Trophoblast cell (in vitro differentiated cells and primary cell): ENCODE data around the gene PLEKHO1.
A peak's percentile ranks its signal among the peaks of the same experiment; 100 is the strongest.

Experiments used
- DNase-seq, 2 donors: peaks; one replicate each; pipeline ENCODE4 v3.0.0-alpha.2; 2016
- H2AFZ ChIP-seq: 2 replicates; pipeline ENCODE4 v1.6.1; 2013; ENCODE audit warnings: low read length, moderate library complexity, mild to moderate bottlenecking; ENCODE audit not compliant: insufficient read depth, poor library complexity
- H2AK5ac ChIP-seq: 2 replicates; pipeline ENCODE4 v1.6.1; 2013; ENCODE audit warnings: mild to moderate bottlenecking, low read length
- H2BK120ac ChIP-seq: 2 replicates; pipeline ENCODE4 v1.6.1; 2013; ENCODE audit warnings: low read length, mild to moderate bottlenecking, moderate library complexity; ENCODE audit not compliant: insufficient read depth, poor library complexity
- H2BK12ac ChIP-seq: 2 replicates; pipeline ENCODE4 v1.6.1; 2013; ENCODE audit warnings: mild to moderate bottlenecking, low read length, moderate library complexity
- H2BK5ac ChIP-seq: 2 replicates; pipeline ENCODE4 v1.6.1; 2013; ENCODE audit warnings: low read length, low read depth, moderate library complexity, mild to moderate bottlenecking; ENCODE audit not compliant: poor library complexity
- H3K14ac ChIP-seq: 2 replicates; pipeline ENCODE4 v1.6.1; 2013; ENCODE audit warnings: mild to moderate bottlenecking, low read length
- H3K18ac ChIP-seq: 2 replicates; pipeline ENCODE4 v1.6.1; 2013; ENCODE audit warnings: mild to moderate bottlenecking, low read length
- H3K23ac ChIP-seq: 2 replicates; pipeline ENCODE4 v1.6.1; 2013; ENCODE audit warnings: low read length
- H3K27ac ChIP-seq: 2 replicates; pipeline ENCODE4 v1.5.1; 2013; ENCODE audit warnings: low read depth, mild to moderate bottlenecking, inconsistent platforms, low read length, moderate library complexity
- H3K27me3 ChIP-seq: 2 replicates; pipeline ENCODE4 v1.6.1; 2013; ENCODE audit warnings: inconsistent platforms, mild to moderate bottlenecking, low read length, moderate library complexity; ENCODE audit not compliant: insufficient read depth
- H3K36me3 ChIP-seq, 2 experiments: 1 replicate in 1 of 2; 2 replicates in 1 of 2; pipeline ENCODE4 v1.6.1; 2013; ENCODE audit warnings: low read length in 2 of 2, mild to moderate bottlenecking in 2 of 2, moderate library complexity in 1 of 2; ENCODE audit not compliant: insufficient read depth in 2 of 2, control insufficient read depth in 1 of 2
- H3K4ac ChIP-seq: 2 replicates; pipeline ENCODE4 v1.6.1; 2013; ENCODE audit warnings: low read depth, mild to moderate bottlenecking, low read length, moderate library complexity
- H3K4me1 ChIP-seq, 2 experiments: 1 replicate in 1 of 2; 2 replicates in 1 of 2; pipeline ENCODE4 v1.6.1; 2013; ENCODE audit warnings: low read length in 2 of 2, mild to moderate bottlenecking in 2 of 2, moderate library complexity in 1 of 2; ENCODE audit not compliant: insufficient read depth in 2 of 2, control insufficient read depth in 1 of 2
- H3K4me2 ChIP-seq: 2 replicates; pipeline ENCODE4 v1.6.1; 2013; ENCODE audit warnings: inconsistent platforms, mild to moderate bottlenecking, low read length, moderate library complexity
- H3K4me3 ChIP-seq: 2 replicates; pipeline ENCODE4 v1.5.1; 2013; ENCODE audit warnings: mild to moderate bottlenecking, low read depth, low read length, inconsistent platforms
- H3K79me1 ChIP-seq: one replicate; pipeline ENCODE4 v1.6.1; 2013; ENCODE audit warnings: low read length
- H3K79me2 ChIP-seq: 2 replicates; pipeline ENCODE4 v1.6.1; 2013; ENCODE audit warnings: low read length, mild to moderate bottlenecking; ENCODE audit not compliant: control insufficient read depth, insufficient read depth, poor library complexity
- H3K9ac ChIP-seq: 2 replicates; pipeline ENCODE4 v1.6.1; 2013; ENCODE audit warnings: mild to moderate bottlenecking, low read length
- H3K9me3 ChIP-seq: 2 replicates; pipeline ENCODE4 v1.6.1; 2013; ENCODE audit warnings: low read depth, mild to moderate bottlenecking, control low read depth, inconsistent platforms, low read length; ENCODE audit not compliant: insufficient read depth
- H4K12ac ChIP-seq: 2 replicates; pipeline ENCODE4 v1.6.1; 2013; ENCODE audit warnings: low read depth, mild to moderate bottlenecking, low read length, moderate library complexity
- H4K8ac ChIP-seq: 2 replicates; pipeline ENCODE4 v1.6.1; 2013; ENCODE audit warnings: low read depth, mild to moderate bottlenecking, low read length, moderate library complexity
- H4K91ac ChIP-seq: one replicate; pipeline ENCODE4 v1.6.1; 2013; ENCODE audit warnings: low read depth, mild to moderate bottlenecking, low read length, moderate library complexity
- WGBS: extraction: QIAGEN DNeasy Blood & Tissue Kit; methylation state at CpG from one replicate; pipeline ENCODE4 v1.1.7; 2013; ENCODE audit warnings: missing lambda C conversion rate; ENCODE audit not compliant: insufficient read length, insufficient coverage; ENCODE audit errors: extremely low coverage; 5-methylcytosine and 5-hydroxymethylcytosine counted together

Gene PLEKHO1

DNA sequence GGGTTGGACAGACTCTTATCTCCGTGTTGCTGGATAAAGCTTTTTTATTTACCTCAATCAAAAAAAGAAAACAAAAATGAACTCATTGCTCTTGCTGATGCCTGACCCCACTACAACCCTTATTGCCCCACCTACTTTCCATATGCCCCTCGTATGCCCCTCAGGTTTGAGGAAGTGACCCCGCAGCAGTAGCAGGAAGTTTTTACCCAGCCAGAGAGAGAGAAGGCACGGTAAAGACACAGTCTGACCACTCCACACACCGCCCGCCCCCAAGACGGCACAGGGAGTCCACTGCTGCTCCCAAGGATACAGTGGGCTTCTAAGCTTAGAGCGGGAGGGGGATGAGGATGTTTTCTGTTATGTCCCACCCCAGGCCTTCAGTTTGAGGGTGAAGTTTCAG, 9.8 kb downstream of the PLEKHO1 start:
- H3K4ac ChIP-seq: no peak overlapping the region
- no peak for DNase-seq
- H4K91ac ChIP-seq: no peak overlapping the region
- peaks cover 24 to 28% of the 10 kb centered on the region in 2 experiments for H3K4me1 ChIP-seq
- H3K18ac ChIP-seq: no peak overlapping the region
- H2AK5ac ChIP-seq: no peak overlapping the region
- no peak overlapping the region for H3K9ac ChIP-seq
- peaks cover 2% of the 10 kb centered on the region for H3K79me2 ChIP-seq
- no peaks in the 10 kb centered on the region for H3K9me3 ChIP-seq
- no peak overlapping the region for H2BK12ac ChIP-seq
- H3K36me3 ChIP-seq: peaks cover 37 to 51% of the 10 kb centered on the region in 2 experiments
- H3K27me3 ChIP-seq: no peaks in the 10 kb centered on the region
- no peak overlapping the region for H3K23ac ChIP-seq
- no peak overlapping the region for H3K14ac ChIP-seq
- H3K27ac ChIP-seq: no peak overlapping the region
- H4K12ac ChIP-seq: no peak overlapping the region
- H3K79me1 ChIP-seq: peaks cover 17% of the 10 kb centered on the region
- WGBS: no CpG with 5 or more reads among the region's 8 CpGs
- no peak overlapping the region for H2BK120ac ChIP-seq
- H3K4me2 ChIP-seq: no peak overlapping the region
- H2BK5ac ChIP-seq: no peak overlapping the region
- H4K8ac ChIP-seq: no peak overlapping the region
- no peak overlapping the region for H3K4me3 ChIP-seq
- H2AFZ ChIP-seq: no peak overlapping the region

DNA sequence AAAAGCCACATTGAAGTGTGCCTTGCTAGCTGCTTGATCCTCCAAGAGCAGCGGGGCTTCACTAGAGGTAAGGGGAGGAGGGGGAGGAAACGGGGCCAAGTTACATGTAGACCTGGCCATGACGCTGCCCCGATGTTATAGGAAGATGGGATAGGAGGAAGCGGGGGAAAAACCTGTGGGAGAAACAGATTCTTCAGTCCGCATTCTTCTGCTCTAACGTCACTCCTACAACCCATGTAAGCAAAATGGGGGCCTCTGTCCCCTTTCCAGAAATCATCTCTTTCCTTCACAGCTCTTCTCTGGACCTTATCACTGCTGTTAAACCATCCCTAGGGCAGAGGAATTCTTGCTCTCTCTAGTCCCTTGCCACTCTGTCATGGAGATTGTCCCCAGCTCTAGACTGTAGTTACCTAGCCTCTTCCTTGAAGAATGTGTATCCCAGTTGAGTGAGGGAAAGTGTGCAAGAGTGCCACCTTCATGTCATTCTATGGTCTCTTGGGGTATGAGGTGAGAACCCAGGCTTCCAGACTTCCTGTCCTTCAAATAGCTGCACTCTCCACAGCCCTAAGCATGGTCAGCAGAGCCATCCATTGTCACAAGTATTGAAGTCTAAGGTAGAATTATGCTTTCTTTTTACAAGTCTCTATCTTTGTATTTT, 11.4 kb downstream of the PLEKHO1 start:
- H2BK5ac ChIP-seq: no peak overlapping the region
- DNase-seq: no peak
- no peak overlapping the region for H3K27ac ChIP-seq
- H2BK12ac ChIP-seq: no peak overlapping the region
- H3K27me3 ChIP-seq: no peaks in the 10 kb centered on the region
- no peak overlapping the region for H2AFZ ChIP-seq
- H3K9ac ChIP-seq: no peak overlapping the region
- no peak overlapping the region for H3K23ac ChIP-seq
- peaks cover 2% of the 10 kb centered on the region for H3K79me2 ChIP-seq
- no peak overlapping the region for H3K4me2 ChIP-seq
- H3K4ac ChIP-seq: no peak overlapping the region
- no peak overlapping the region for H2AK5ac ChIP-seq
- no peak overlapping the region for H3K18ac ChIP-seq
- H3K4me3 ChIP-seq: no peak overlapping the region
- no peak overlapping the region for H4K12ac ChIP-seq
- H3K79me1 ChIP-seq: peaks cover 17% of the 10 kb centered on the region
- H3K36me3 ChIP-seq: peaks cover 29 to 36% of the 10 kb centered on the region in 2 experiments
- peaks cover 21 to 28% of the 10 kb centered on the region in 2 experiments for H3K4me1 ChIP-seq
- no peak overlapping the region for H4K8ac ChIP-seq
- H3K14ac ChIP-seq: no peak overlapping the region
- H4K91ac ChIP-seq: no peak overlapping the region
- no CpG with 5 or more reads among the region's 7 CpGs for WGBS
- no peak overlapping the region for H2BK120ac ChIP-seq
- no peaks in the 10 kb centered on the region for H3K9me3 ChIP-seq

DNA sequence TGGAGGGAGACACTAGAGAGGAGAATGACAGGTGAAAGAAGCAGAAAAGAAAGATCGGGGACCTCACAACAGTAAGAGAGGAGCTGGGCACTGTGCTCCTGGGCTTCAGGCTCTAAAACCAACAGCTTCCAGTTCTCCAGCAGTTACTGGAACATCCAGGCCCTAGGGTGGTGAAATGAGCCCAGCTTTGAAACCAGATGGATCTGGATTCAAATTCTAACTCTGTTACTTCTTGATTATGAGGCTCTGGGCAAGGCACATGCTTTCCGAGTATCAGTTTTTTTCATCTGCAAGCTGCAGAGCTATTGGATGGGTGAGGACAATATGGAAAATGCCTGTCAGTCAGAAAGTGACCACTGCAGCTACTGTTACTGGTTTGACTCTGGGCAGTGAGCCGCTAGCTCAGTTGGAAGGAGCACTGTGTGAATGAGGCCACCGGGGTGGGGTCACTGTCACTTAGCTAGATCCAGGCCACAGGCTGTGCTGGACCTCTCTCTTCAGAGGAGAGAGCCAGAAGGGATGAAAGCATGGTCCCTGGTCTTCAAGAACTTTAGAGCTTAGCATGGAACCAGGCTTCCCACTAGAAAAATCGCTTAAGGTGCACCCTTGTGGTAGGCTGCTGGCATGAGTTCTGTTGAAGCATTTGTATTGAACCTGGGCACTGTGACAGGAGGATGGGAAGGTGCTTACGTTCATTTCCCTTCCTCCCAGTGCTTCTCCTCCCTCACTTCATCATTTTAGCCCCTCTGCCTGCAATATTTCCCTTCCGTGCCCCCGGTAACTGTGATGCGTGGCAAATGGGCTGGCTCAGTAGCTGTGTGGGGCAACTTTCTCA, 12.2 kb downstream of the PLEKHO1 start:
- no peak overlapping the region for H3K4ac ChIP-seq
- no peaks in the 10 kb centered on the region for H3K27me3 ChIP-seq
- H2AFZ ChIP-seq: no peak overlapping the region
- no CpG with 5 or more reads among the region's 9 CpGs for WGBS
- H4K8ac ChIP-seq: peak overlapping the region; percentile 35
- no peaks in the 10 kb centered on the region for H3K9me3 ChIP-seq
- peak overlapping the region; percentile 55 for H2BK12ac ChIP-seq
- H4K12ac ChIP-seq: peak overlapping the region; percentile 15
- DNase-seq: no peak
- H3K79me2 ChIP-seq: peaks cover 2% of the 10 kb centered on the region
- no peak overlapping the region for H3K4me3 ChIP-seq
- H3K18ac ChIP-seq: peak overlapping the region; percentile 49
- H2BK5ac ChIP-seq: peak overlapping the region; percentile 75
- peaks cover 21 to 28% of the 10 kb centered on the region in 2 experiments for H3K4me1 ChIP-seq
- H3K4me2 ChIP-seq: peak overlapping the region; percentile 59
- H2BK120ac ChIP-seq: peak overlapping the region; percentile 67
- H3K36me3 ChIP-seq: peaks cover 25 to 31% of the 10 kb centered on the region in 2 experiments
- H3K23ac ChIP-seq: no peak overlapping the region
- peaks cover 17% of the 10 kb centered on the region for H3K79me1 ChIP-seq
- H4K91ac ChIP-seq: peak overlapping the region; percentile 95
- H3K9ac ChIP-seq: peak overlapping the region; percentile 29
- peak overlapping the region; percentile 78 for H3K14ac ChIP-seq
- peak overlapping the region; percentile 94 for H3K27ac ChIP-seq
- H2AK5ac ChIP-seq: no peak overlapping the region

DNA sequence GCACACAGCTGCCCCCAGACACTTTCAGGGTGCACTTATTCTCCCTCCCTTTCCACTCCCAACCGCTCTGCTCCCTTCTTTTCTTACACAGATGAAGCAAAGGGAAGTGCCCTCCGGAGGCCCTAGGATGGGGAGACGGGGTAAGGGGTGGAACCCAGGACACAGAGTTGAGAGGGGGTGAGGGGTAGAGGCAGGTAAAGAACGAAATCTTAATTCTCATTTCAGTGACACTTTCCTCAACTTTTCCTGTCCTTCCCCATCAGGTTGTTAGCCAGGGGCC, 12.8 kb downstream of the PLEKHO1 start:
- Histone ChIP-seq H3K79me1 (peaks cover 17% of the 10 kb centered on the region), H3K18ac (peak overlapping the region; percentile 49), H3K9ac (peak overlapping the region; percentile 29), H2BK120ac (peak overlapping the region; percentile 67), H3K27me3 (no peaks in the 10 kb centered on the region), H4K91ac (peak overlapping the region; percentile 95), H3K27ac (peak overlapping the region; percentile 94), H2AFZ (no peak overlapping the region), H4K8ac (peak overlapping the region; percentile 35), H3K14ac (peak overlapping the region; percentile 78), H2BK5ac (peak overlapping the region; percentile 75), H3K4me2 (peak overlapping the region; percentile 59), H3K4ac (no peak overlapping the region), H3K79me2 (peaks cover 2% of the 10 kb centered on the region), H3K9me3 (no peaks in the 10 kb centered on the region), H3K36me3 (peaks cover 20 to 25% of the 10 kb centered on the region in 2 experiments), H2AK5ac (no peak overlapping the region), H3K4me1 (peaks cover 21 to 28% of the 10 kb centered on the region in 2 experiments), H2BK12ac (peak overlapping the region; percentile 55), H3K23ac (no peak overlapping the region), H4K12ac (peak overlapping the region; percentile 15), H3K4me3 (no peak overlapping the region)
- DNase-seq: no peak
- WGBS: no CpG with 5 or more reads among the region's 4 CpGs
